Activated T-helper 17 cell treated with anti-CD3 and anti-CD28 coated beads, Interleukin-2, amount 50 U/mL, for 72 hours (primary cell): ENCODE data around the gene GPR42. TPM values are rescaled to one million over a fixed set of nuclear protein-coding genes. Genes with fewer than 3 reads are reported as not detected.
A peak's percentile ranks its signal among the peaks of the same experiment; 100 is the strongest.

Source experiments
- ATAC-seq: fragments of 150-1000 bp; cut with Tn5 transposase; replicated peaks from 2 replicates; pipeline ENCODE4 v1.10.0; 2021; ENCODE audit warnings: mild to moderate bottlenecking, moderate library complexity
- H3K27ac Mint-ChIP-seq: one replicate; pipeline ENCODE4 v1.8.0; 2022; ENCODE audit warnings: mixed read lengths
- H3K27me3 Mint-ChIP-seq: one replicate; pipeline ENCODE4 v1.8.0; 2022; ENCODE audit warnings: mixed read lengths
- H3K36me3 Mint-ChIP-seq: one replicate; pipeline ENCODE4 v1.8.0; 2022; ENCODE audit warnings: low read depth, mild to moderate bottlenecking, mixed read lengths
- H3K4me1 Mint-ChIP-seq: one replicate; pipeline ENCODE4 v1.8.0; 2022; ENCODE audit warnings: mixed read lengths
- H3K4me3 Mint-ChIP-seq: one replicate; pipeline ENCODE4 v1.8.0; 2022; ENCODE audit warnings: mild to moderate bottlenecking, mixed read lengths
- H3K9me3 Mint-ChIP-seq: one replicate; pipeline ENCODE4 v1.8.0; 2022; ENCODE audit warnings: mixed read lengths
- total RNA-seq, 2 donors: library from RNA; stranded (reverse); gene quantifications; one replicate each; pipeline ENCODE4 v1.2.3, GENCODE V29; 2022

GPR42 gene
- total RNA-seq, 2 donors from 2014 or later: 0.42 to 0.61 TPM

- Mint-ChIP-seq H3K9me3 (no peaks in the 10 kb centered on the region), H3K4me3 (no peak overlapping the region), H3K27me3 (peaks cover 4% of the 10 kb centered on the region), H3K27ac (no peak overlapping the region), H3K4me1 (peaks cover 6% of the 10 kb centered on the region), H3K36me3 (no peaks in the 10 kb centered on the region)
- no peak for ATAC-seq
Observed at GRCh38 chr19:35408284-35409171, 37.7 kb downstream of the GPR42 start.

- Mint-ChIP-seq H3K4me3 (no peak overlapping the region), H3K27me3 (peaks cover 4% of the 10 kb centered on the region), H3K27ac (peak overlapping the region; percentile 11), H3K9me3 (no peaks in the 10 kb centered on the region), H3K36me3 (no peaks in the 10 kb centered on the region), H3K4me1 (peaks cover 6% of the 10 kb centered on the region)
- ATAC-seq: no peak
Observed at GRCh38 chr19:35409191-35409590, 38.3 kb downstream of the GPR42 start.

- Mint-ChIP-seq H3K27ac (no peak overlapping the region), H3K27me3 (peaks cover 4% of the 10 kb centered on the region), H3K4me1 (no peaks in the 10 kb centered on the region), H3K9me3 (no peaks in the 10 kb centered on the region), H3K4me3 (no peak overlapping the region), H3K36me3 (no peaks in the 10 kb centered on the region)
- ATAC-seq: no peak
Observed at GRCh38 chr19:35410487-35410886, 39.6 kb downstream of the GPR42 start.

GRCh38 chr19:35414442-35414841 lies 43.6 kb downstream of the GPR42 start:
- no peak overlapping the region for H3K4me3 Mint-ChIP-seq
- no peaks in the 10 kb centered on the region for H3K9me3 Mint-ChIP-seq
- no peaks in the 10 kb centered on the region for H3K4me1 Mint-ChIP-seq
- H3K36me3 Mint-ChIP-seq: no peaks in the 10 kb centered on the region
- no peak overlapping the region for H3K27ac Mint-ChIP-seq
- peak; percentile 72 for ATAC-seq
- peaks cover 30% of the 10 kb centered on the region for H3K27me3 Mint-ChIP-seq

GRCh38 chr19:35416331-35416730 lies 45.5 kb downstream of the GPR42 start:
- ATAC-seq: no peak
- peaks cover 30% of the 10 kb centered on the region for H3K27me3 Mint-ChIP-seq
- no peaks in the 10 kb centered on the region for H3K36me3 Mint-ChIP-seq
- H3K27ac Mint-ChIP-seq: no peak overlapping the region
- H3K4me1 Mint-ChIP-seq: no peaks in the 10 kb centered on the region
- H3K4me3 Mint-ChIP-seq: no peak overlapping the region
- H3K9me3 Mint-ChIP-seq: no peaks in the 10 kb centered on the region

GRCh38 chr19:35417278-35417677 lies 46.4 kb downstream of the GPR42 start:
- no peaks in the 10 kb centered on the region for H3K36me3 Mint-ChIP-seq
- peak overlapping the region; percentile 6 for H3K27ac Mint-ChIP-seq
- no peak overlapping the region for H3K4me3 Mint-ChIP-seq
- no peak for ATAC-seq
- H3K4me1 Mint-ChIP-seq: no peaks in the 10 kb centered on the region
- no peaks in the 10 kb centered on the region for H3K9me3 Mint-ChIP-seq
- H3K27me3 Mint-ChIP-seq: peaks cover 30% of the 10 kb centered on the region

GRCh38 chr19:35417713-35418534 lies 47.1 kb downstream of the GPR42 start:
- H3K4me1 Mint-ChIP-seq: no peaks in the 10 kb centered on the region
- H3K36me3 Mint-ChIP-seq: no peaks in the 10 kb centered on the region
- no peak overlapping the region for H3K27ac Mint-ChIP-seq
- H3K4me3 Mint-ChIP-seq: no peak overlapping the region
- peaks cover 30% of the 10 kb centered on the region for H3K27me3 Mint-ChIP-seq
- no peaks in the 10 kb centered on the region for H3K9me3 Mint-ChIP-seq
- no peak for ATAC-seq

- no peaks in the 10 kb centered on the region for H3K9me3 Mint-ChIP-seq
- peaks cover 26% of the 10 kb centered on the region for H3K27me3 Mint-ChIP-seq
- no peak for ATAC-seq
- H3K4me1 Mint-ChIP-seq: no peaks in the 10 kb centered on the region
- H3K4me3 Mint-ChIP-seq: no peak overlapping the region
- H3K36me3 Mint-ChIP-seq: no peaks in the 10 kb centered on the region
- H3K27ac Mint-ChIP-seq: no peak overlapping the region
Observed at GRCh38 chr19:35419046-35419445, 48.2 kb downstream of the GPR42 start.

GRCh38 chr19:35419805-35420204 lies 48.9 kb downstream of the GPR42 start:
- ATAC-seq: no peak
- Mint-ChIP-seq H3K36me3 (no peaks in the 10 kb centered on the region), H3K27me3 (peaks cover 26% of the 10 kb centered on the region), H3K27ac (no peak overlapping the region), H3K4me3 (no peak overlapping the region), H3K9me3 (no peaks in the 10 kb centered on the region), H3K4me1 (no peaks in the 10 kb centered on the region)

GRCh38 chr19:35421362-35421761 lies 50.5 kb downstream of the GPR42 start:
- H3K27me3 Mint-ChIP-seq: peaks cover 21% of the 10 kb centered on the region
- H3K27ac Mint-ChIP-seq: no peak overlapping the region
- no peaks in the 10 kb centered on the region for H3K4me1 Mint-ChIP-seq
- no peak overlapping the region for H3K4me3 Mint-ChIP-seq
- no peak for ATAC-seq
- H3K36me3 Mint-ChIP-seq: no peaks in the 10 kb centered on the region
- H3K9me3 Mint-ChIP-seq: no peaks in the 10 kb centered on the region

Other genes with a start within 250 kb of the GPR42 start
- gene LGI4, start 236.0 kb upstream of the GPR42 start, total RNA-seq: 1 to 10 TPM in 1 of 2 donors, not detected in 1; 1.9 TPM
- gene FXYD1, start 232.2 kb upstream of the GPR42 start, total RNA-seq: under 1 TPM; 0.54 to 0.93 TPM
- gene FXYD7, start 227.8 kb upstream of the GPR42 start, total RNA-seq: 1 to 10 TPM in 1 of 2 donors, under 1 TPM in 1; 0.40 to 1.4 TPM
- 100 to 1,000 TPM; 214 to 257 TPM for gene FXYD5, start 216.3 kb upstream of the GPR42 start, total RNA-seq
- under 1 TPM in 1 of 2 donors, not detected in 1; 0.58 TPM for gene FAM187B, start 142.3 kb upstream of the GPR42 start, total RNA-seq
- gene LSR, start 122.1 kb upstream of the GPR42 start, total RNA-seq: 10 to 100 TPM; 19.1 to 38.0 TPM
- gene USF2, start 102.1 kb upstream of the GPR42 start, total RNA-seq: 100 to 1,000 TPM; 109 to 121 TPM
- under 1 TPM; 0.11 to 0.22 TPM for gene HAMP, start 88.5 kb upstream of the GPR42 start, total RNA-seq
- gene MAG, start 78.9 kb upstream of the GPR42 start, total RNA-seq: under 1 TPM; 0.24 to 0.50 TPM
- gene CD22, start 41.9 kb upstream of the GPR42 start, total RNA-seq: 10 to 100 TPM in 1 of 2 donors, 1 to 10 TPM in 1; 5.3 to 11.7 TPM
- under 1 TPM; 0.42 to 0.54 TPM for gene FFAR1, start 23.2 kb upstream of the GPR42 start, total RNA-seq
- gene FFAR3, start 12.6 kb upstream of the GPR42 start, total RNA-seq: 1 to 10 TPM; 1.7 to 2.3 TPM
- not detected for gene FFAR2, start 77.2 kb downstream of the GPR42 start, total RNA-seq
- gene KRTDAP, start 119.4 kb downstream of the GPR42 start, total RNA-seq: not detected
- 1 to 10 TPM in 1 of 2 donors, under 1 TPM in 1; 0.11 to 1.7 TPM for gene DMKN, start 142.6 kb downstream of the GPR42 start, total RNA-seq
- not detected for gene SBSN, start 157.2 kb downstream of the GPR42 start, total RNA-seq
- gene GAPDHS, start 162.4 kb downstream of the GPR42 start, total RNA-seq: not detected
- gene TMEM147, start 174.6 kb downstream of the GPR42 start, total RNA-seq: 10 to 100 TPM; 45.0 to 74.1 TPM
- not detected for gene ATP4A, start 192.6 kb downstream of the GPR42 start, total RNA-seq
- not detected for gene PMIS2, start 215.1 kb downstream of the GPR42 start, total RNA-seq
- 10 to 100 TPM; 32.0 to 37.2 TPM for gene HAUS5, start 241.7 kb downstream of the GPR42 start, total RNA-seq